CD14-positive monocyte (primary cell): ENCODE results near the gene SPPL3. TPM values are rescaled to one million over a fixed set of nuclear protein-coding genes. Genes with fewer than 3 reads are reported as not detected.

Experiments
- DNase-seq, 3 donors: peaks; one replicate each; pipeline ENCODE4 v3.0.0-alpha.2; 2011 to 2022
- H2AFZ ChIP-seq: 2 replicates; pipeline ENCODE4 v1.6.0; 2012; ENCODE audit warnings: mild to moderate bottlenecking, low read depth, low read length, inconsistent platforms; ENCODE audit not compliant: insufficient read depth, poor library complexity, severe bottlenecking
- H3K27ac ChIP-seq, 2 donors: 1 replicate in 1 of 2; 2 replicates in 1 of 2; pipeline ENCODE4 v1.5.1; 2012 to 2013; ENCODE audit warnings: low read length in 2 of 2, control low read depth in 1 of 2, inconsistent platforms in 1 of 2, low read depth in 1 of 2, mild to moderate bottlenecking in 1 of 2
- H3K27me3 ChIP-seq, 2 donors: one replicate each; pipeline versions ENCODE4 v1.6.0 to v1.6.1; 2011 to 2013; ENCODE audit warnings: low read length in 2 of 2; ENCODE audit not compliant: control insufficient read depth in 2 of 2, insufficient read depth in 2 of 2
- H3K36me3 ChIP-seq, 2 donors: replicated peaks in 1 of 2; 1 replicate in 1 of 2; 2 replicates in 1 of 2; pipeline versions ENCODE4 v1.5.1 to v1.6.1; 2012 to 2013; ENCODE audit warnings: low read length in 2 of 2, control low read depth in 1 of 2, inconsistent platforms in 1 of 2, mild to moderate bottlenecking in 1 of 2; ENCODE audit not compliant: insufficient read depth in 2 of 2, control insufficient read depth in 1 of 2
- H3K4me1 ChIP-seq, 2 donors: 1 replicate in 1 of 2; 2 replicates in 1 of 2; pipeline versions ENCODE4 v1.5.1 to v1.6.1; 2012 to 2013; ENCODE audit warnings: low read length in 2 of 2, control low read depth in 1 of 2, inconsistent platforms in 1 of 2, mild to moderate bottlenecking in 1 of 2, moderate library complexity in 1 of 2; ENCODE audit not compliant: insufficient read depth in 2 of 2, control insufficient read depth in 1 of 2
- H3K4me2 ChIP-seq: replicated peaks from 2 replicates; pipeline ENCODE3; 2012; ENCODE audit warnings: low read length, moderate library complexity, mild to moderate bottlenecking; ENCODE audit not compliant: poor library complexity, severe bottlenecking; ENCODE audit errors: extremely low read depth
- H3K4me3 ChIP-seq, 3 experiments: fragments of 200-600 bp in 1 of 3; sonication (generic) in 1 of 3; replicated peaks in 1 of 3; 1 replicate in 2 of 3; 2 replicates in 1 of 3; pipeline ENCODE4 v1.5.1; 2011 to 2013; ENCODE audit warnings: low read length in 3 of 3, mild to moderate bottlenecking in 3 of 3, control low read depth in 2 of 3, low read depth in 2 of 3, inconsistent platforms in 1 of 3, moderate library complexity in 1 of 3
- H3K79me2 ChIP-seq: 2 replicates; pipeline ENCODE4 v1.6.0; 2012; ENCODE audit warnings: mild to moderate bottlenecking, control low read depth, inconsistent platforms, low read length, moderate library complexity; ENCODE audit not compliant: insufficient read depth
- H3K9ac ChIP-seq: 2 replicates; pipeline ENCODE4 v1.6.0; 2017; ENCODE audit warnings: low read length, mild to moderate bottlenecking; ENCODE audit not compliant: insufficient read depth, poor library complexity, severe bottlenecking
- H3K9me3 ChIP-seq, 2 donors: replicated peaks in 1 of 2; 1 replicate in 1 of 2; 2 replicates in 1 of 2; pipeline versions ENCODE4 v1.5.1 to v1.6.1; 2012 to 2013; ENCODE audit warnings: low read length in 2 of 2, control low read depth in 1 of 2; ENCODE audit not compliant: control insufficient read depth in 1 of 2, insufficient read depth in 1 of 2
- H4K20me1 ChIP-seq: 2 replicates; pipeline ENCODE4 v1.6.0; 2012; ENCODE audit warnings: mild to moderate bottlenecking, low read length, control low read depth, moderate library complexity; ENCODE audit not compliant: insufficient read depth
- H3K27ac Mint-ChIP-seq, 7 donors: one replicate each; pipeline ENCODE4 v1.8.0; 2020; ENCODE audit warnings: mild to moderate bottlenecking in 7 of 7, mixed read lengths in 7 of 7, moderate library complexity in 6 of 7, inconsistent platforms in 2 of 7
- H3K27me3 Mint-ChIP-seq, 3 donors: one replicate each; pipeline ENCODE4 v1.8.0; 2021 to 2022; ENCODE audit warnings: low read depth in 3 of 3, mild to moderate bottlenecking in 3 of 3, mixed read lengths in 3 of 3, moderate library complexity in 3 of 3, inconsistent platforms in 1 of 3
- H3K36me3 Mint-ChIP-seq, 2 donors: one replicate each; pipeline ENCODE4 v1.8.0; 2020; ENCODE audit warnings: mixed read lengths in 2 of 2, inconsistent platforms in 1 of 2, mild to moderate bottlenecking in 1 of 2
- H3K4me1 Mint-ChIP-seq: one replicate; pipeline ENCODE4 v1.8.0; 2020; ENCODE audit warnings: mild to moderate bottlenecking, mixed read lengths
- H3K4me3 Mint-ChIP-seq, 2 donors: one replicate each; pipeline ENCODE4 v1.8.0; 2020; ENCODE audit warnings: mild to moderate bottlenecking in 2 of 2, mixed read lengths in 2 of 2, moderate library complexity in 1 of 2
- H3K9me3 Mint-ChIP-seq, 7 donors: one replicate each; pipeline ENCODE4 v1.8.0; 2020 to 2022; ENCODE audit warnings: mixed read lengths in 7 of 7, mild to moderate bottlenecking in 6 of 7, moderate library complexity in 6 of 7, inconsistent platforms in 2 of 7
- CTCF ChIP-seq: fragments of 200-600 bp; IDR thresholded peaks from one replicate; pipeline ENCODE4 v1.8.0; 2022; ENCODE audit warnings: antibody characterized with exemption, mild to moderate bottlenecking
- WGBS: methylation state at CpG from one replicate; pipeline ENCODE4 v1.1.5; 2013; ENCODE audit warnings: missing lambda C conversion rate; ENCODE audit not compliant: insufficient coverage; 5-methylcytosine and 5-hydroxymethylcytosine counted together
- intact Hi-C, 2 donors: fragments of 100-400 bp; cut with micrococcal nuclease; formaldehyde crosslinking; loops; one replicate each; pipeline versions ENCODE4 v1.15.0 to v1.15.1; 2023
- polyA plus RNA-seq, 3 donors: library from polyadenylated mRNA; depleted of rRNA in 1 of 3; unstranded in 2 of 3; stranded (reverse) in 1 of 3; fragments of 300-500 nt in 2 of 3; fragments of >200 nt in 1 of 3; fragmentation: Illumina TruSeq in 2 of 3; gene quantifications; 1 replicate in 2 of 3; 2 replicates in 1 of 3; pipeline ENCODE4 v1.2.3, GENCODE V29; 2012 to 2021

SPPL3 gene
- polyA plus RNA-seq, 3 donors: 14.5 to 18.6 (median 18.5) TPM

- Histone ChIP-seq H3K4me1 (peaks cover 33 to 48% of the 10 kb centered on the region in 2 donors), H3K79me2 (peaks cover 96% of the 10 kb centered on the region)
- peaks cover 61% of the 10 kb centered on the region for H3K4me1 Mint-ChIP-seq
These were observed 13.2 kb downstream of the SPPL3 start for GRCh38 chr12:120890963-120891362.

GRCh38 chr12:120887253-120888043 lies 16.7 kb downstream of the SPPL3 start:
- H3K4me3 ChIP-seq: no peak overlapping the region
- peaks cover 0 to 1% (median 0%) of the 10 kb centered on the region in 3 donors for H3K27me3 Mint-ChIP-seq
- DNase-seq: no peak
- peaks cover 31 to 42% of the 10 kb centered on the region in 2 donors for H3K4me1 ChIP-seq
- peaks cover 0 to 2% of the 10 kb centered on the region in 2 donors for H3K36me3 Mint-ChIP-seq
- H3K9me3 ChIP-seq: no peaks in the 10 kb centered on the region
- H3K27ac Mint-ChIP-seq: peak overlapping the region in 3 of 7 donors; percentile 21 to 59 (median 41)
- H3K4me1 Mint-ChIP-seq: peaks cover 51% of the 10 kb centered on the region
- peaks cover 98% of the 10 kb centered on the region for H3K79me2 ChIP-seq
- intact Hi-C loops: no loop called here
- H3K27ac ChIP-seq: no peak overlapping the region
- no CpG with 5 or more reads among the region's 5 CpGs for WGBS
- no peak for TF ChIP-seq CTCF
- no peaks in the 10 kb centered on the region for H3K9me3 Mint-ChIP-seq
- H3K9ac ChIP-seq: no peak overlapping the region
- no peak overlapping the region for H3K4me2 ChIP-seq
- no peak overlapping the region for H2AFZ ChIP-seq
- no peaks in the 10 kb centered on the region for H3K27me3 ChIP-seq
- H3K4me3 Mint-ChIP-seq: no peak overlapping the region
- H4K20me1 ChIP-seq: peaks cover 100% of the 10 kb centered on the region
- no peaks in the 10 kb centered on the region for H3K36me3 ChIP-seq

More at GRCh38 chr12:120890963-120891362, 13.2 kb downstream of the SPPL3 start:
- WGBS: 0% methylated on average over 1 of the region's 2 CpGs
- peak overlapping the region in 3 of 7 donors; percentile 2 to 27 (median 8) for H3K27ac Mint-ChIP-seq
- peaks cover 8 to 17% of the 10 kb centered on the region in 2 donors for H3K36me3 Mint-ChIP-seq
- no peak for TF ChIP-seq CTCF
- no peak overlapping the region for H3K4me3 Mint-ChIP-seq
- Histone ChIP-seq H3K27ac (no peak overlapping the region), H3K9ac (no peak overlapping the region), H3K27me3 (no peaks in the 10 kb centered on the region), H3K4me3 (no peak overlapping the region), H3K36me3 (peaks cover 0 to 9% of the 10 kb centered on the region in 2 donors), H3K4me2 (no peak overlapping the region), H3K9me3 (no peaks in the 10 kb centered on the region), H4K20me1 (peaks cover 100% of the 10 kb centered on the region), H2AFZ (no peak overlapping the region)
- H3K9me3 Mint-ChIP-seq: no peaks in the 10 kb centered on the region
- no peak for DNase-seq
- intact Hi-C loops: no loop called here
- no peaks in the 10 kb centered on the region for H3K27me3 Mint-ChIP-seq
